Fibroblast of skin of right biceps (primary cell): ENCODE measurements around the gene FGD6.
A peak's percentile ranks its signal among the peaks of the same experiment; 100 is the strongest.
"Not testable (repeated sequence)": the region's sequence is repeated elsewhere in the genome, so short reads cannot be mapped to it uniquely, and the experiment has no call there.

Source experiments
- DNase-seq: peaks from one replicate; pipeline ENCODE4 v3.0.0-alpha.2; 2013

Gene FGD6

DNA sequence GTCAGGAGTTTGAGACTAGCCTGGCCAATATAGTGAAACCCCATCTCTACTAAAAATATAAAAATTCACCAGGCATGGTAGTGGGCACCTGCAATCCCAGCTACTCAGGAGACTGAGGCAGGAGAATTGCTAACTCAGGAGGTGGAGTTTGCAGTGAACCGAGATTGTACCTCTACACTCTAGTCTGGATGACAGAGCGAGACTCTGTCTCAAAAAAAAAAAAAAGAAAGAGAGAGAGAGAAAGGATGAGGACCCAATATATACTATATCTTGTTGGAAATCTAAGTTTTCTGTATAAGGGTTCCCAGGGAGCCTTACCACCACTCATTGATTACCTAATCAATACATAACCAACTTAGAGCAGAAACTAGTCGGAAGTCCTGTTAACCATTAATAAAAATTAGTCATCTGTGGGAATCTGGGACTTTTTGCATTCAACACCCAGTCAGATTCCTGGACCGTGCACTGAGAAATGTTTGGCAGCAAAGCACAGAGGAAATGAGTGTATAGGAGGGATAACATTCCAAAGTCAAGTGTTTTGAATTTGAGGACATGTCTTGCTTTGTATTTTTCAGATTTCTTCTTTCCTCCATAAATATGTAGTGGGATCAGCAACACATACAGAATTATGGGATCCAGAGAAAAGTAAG, 99.0 kb downstream of the FGD6 start:
- DNase-seq, result peak; percentile 93

DNA sequence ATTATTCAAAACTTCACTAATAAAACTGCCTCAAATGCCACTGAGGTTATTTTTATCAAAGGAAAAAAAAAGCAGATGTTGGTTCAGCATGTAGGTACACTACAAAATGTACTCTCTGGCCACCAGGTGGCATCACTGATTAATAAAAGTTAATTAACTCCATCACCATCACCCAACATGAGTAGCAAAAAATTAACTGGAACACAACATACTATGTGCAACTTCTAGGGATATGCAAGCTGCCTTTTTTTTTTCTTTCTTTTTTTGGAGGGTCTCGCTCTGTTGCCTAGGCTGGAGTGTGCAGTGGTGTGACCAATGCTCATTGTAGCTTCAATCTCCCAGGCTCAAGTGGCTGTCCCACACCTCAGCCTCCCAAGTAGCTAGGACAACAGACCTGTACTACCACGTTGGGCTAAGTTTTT, 100.1 kb downstream of the FGD6 start:
- DNase-seq, result peak; percentile 80

DNA sequence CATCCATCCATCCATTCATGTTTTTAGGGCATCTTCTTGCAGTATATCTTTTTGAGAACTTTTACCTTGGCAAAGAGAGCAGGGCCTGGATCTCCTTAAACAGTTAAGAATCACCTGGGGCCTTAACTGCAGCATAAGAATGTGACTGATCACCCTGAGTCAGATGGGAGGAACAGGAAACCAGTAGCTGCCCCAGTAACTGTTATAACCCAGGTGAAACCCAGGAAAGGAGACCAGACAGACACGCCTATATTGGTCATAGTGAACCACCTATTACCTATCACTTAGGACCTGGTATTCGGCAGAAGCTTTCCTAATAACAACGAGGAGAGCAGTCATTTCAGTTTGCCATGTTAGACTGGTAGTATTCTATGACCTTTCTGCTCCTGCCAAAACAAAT, 100.5 kb downstream of the FGD6 start:
- peak; percentile 1 for DNase-seq

DNA sequence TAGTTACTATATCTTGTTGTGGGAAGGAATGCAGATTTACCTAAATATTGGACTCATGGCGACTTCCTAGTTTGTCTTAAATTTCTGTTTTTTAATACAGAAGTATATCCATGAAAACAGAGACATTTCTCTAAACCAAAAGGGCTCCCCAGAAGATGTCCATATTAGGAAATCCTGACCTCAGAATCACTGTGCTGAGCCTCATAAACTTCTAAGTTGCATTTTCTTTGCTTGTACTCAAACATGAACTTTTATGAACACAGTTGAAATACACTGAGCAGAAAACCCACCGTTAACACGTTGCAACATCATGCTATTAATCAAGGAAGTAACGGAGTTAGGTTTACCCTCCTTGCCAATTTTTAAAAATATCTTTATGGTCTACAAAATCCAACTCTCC, 100.9 kb downstream of the FGD6 start:
- peak; percentile 3 for DNase-seq

DNA sequence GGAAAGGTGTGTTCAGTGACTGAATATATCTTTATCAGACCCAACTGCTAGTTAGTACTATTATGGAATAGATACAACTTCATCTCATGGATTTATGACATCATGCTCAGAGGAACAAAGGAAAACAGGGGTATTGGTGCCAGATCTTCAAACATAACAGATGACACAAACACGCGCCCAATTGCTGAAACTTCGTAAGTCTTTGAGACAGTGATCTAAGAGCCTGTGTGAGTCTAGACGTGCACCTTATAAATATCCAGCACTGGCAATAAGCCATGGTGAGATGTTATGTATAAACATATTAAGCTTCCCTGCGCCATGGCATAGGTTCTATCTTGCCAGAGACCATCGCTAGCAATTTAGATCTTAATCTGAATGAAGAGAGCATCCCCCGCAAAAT, 101.6 kb downstream of the FGD6 start:
- DNase-seq, result no peak

DNA sequence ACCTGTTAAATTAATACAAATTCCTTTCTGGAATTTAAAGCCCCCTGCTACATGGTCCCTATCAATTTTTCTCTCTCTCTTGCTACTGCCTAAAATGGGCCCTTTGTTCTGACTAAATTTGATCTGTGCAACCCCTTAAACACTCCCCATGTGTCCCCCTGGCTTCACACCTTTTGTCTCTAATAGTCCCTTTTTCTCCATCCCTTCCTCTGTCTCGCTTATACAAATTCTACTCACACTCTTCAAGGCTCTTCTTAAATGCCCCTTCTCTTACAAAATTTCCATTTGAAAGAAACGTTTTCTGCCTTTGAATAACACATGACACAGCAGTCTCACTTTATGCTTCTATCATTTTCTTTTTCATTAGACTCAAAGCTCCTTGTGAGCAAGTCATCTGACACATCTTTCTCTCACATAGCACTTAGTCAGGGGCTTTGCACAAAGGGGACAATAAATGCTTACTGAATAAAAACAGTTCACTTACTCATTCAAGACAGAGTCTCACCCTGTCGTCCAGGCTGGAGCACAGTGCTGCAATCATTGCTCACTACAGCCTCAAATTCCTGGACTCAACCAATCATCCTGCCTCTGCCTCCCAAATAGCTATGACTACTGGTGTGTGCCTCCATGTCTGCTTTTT, 102.4 kb downstream of the FGD6 start:
- peak; percentile 44 for DNase-seq

DNA sequence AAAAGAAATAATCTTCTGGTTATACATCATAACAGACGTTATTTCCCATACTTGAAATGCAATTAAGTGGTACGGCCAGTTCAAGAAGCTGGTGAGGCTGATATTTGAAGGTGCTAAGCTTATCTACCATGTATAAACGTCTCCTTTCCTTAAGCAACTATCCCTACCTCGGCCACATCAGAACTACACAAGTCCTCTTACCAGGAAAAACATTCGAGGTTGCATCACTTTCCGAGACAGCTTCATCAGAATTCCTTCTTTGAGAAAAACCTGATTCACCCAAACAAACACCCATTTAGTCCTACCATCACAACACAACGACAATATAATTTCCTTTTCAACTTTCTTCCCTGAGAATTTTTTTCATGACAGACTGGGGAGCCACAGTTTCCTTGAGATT, 109.9 kb downstream of the FGD6 start:
- DNase-seq, result no peak

DNA sequence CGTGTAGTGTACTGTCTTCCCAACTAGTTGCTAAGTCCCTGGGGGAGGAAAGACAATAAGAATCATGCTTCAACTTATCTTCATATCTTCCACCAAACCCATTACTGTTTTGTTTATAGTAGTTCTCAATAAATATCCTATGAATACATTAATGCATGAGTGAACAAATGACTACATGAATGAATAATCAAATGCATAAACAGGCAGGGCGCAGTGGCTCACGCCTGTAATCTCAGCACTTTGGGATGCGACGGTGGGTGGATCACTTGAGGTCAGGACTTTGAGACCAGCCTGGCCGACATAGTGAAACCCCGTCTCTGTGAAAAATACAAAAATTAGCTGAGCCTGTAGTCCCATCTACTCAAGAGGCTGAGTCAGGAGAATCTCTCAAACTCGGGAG, 111.7 kb downstream of the FGD6 start:
- DNase-seq, result no peak

DNA sequence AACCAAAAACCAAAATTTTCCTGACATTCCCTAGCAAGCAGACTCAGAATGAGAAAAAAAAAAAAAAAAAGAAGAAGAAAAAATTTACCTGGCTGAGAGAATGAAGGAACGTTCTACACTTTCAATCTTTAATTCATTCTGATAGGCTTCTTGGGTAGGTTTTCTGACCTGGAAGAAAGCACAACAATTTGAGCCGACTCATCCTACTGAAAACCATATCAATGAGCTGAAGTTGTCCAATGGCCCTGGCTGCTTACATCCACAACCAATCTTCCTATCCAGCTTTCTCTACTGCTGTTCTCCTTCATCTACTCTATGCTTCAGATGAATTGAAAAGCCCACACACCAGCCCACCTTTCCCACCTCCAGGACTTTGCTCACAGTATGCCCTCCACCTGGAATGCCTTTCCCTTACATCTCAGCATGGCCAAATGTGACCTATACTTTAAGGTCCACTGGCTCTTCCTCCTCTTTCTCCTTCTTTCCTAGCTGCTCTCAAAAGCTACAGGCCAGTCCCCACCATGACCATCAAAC, 112.3 kb downstream of the FGD6 start:
- no peak for DNase-seq

DNA sequence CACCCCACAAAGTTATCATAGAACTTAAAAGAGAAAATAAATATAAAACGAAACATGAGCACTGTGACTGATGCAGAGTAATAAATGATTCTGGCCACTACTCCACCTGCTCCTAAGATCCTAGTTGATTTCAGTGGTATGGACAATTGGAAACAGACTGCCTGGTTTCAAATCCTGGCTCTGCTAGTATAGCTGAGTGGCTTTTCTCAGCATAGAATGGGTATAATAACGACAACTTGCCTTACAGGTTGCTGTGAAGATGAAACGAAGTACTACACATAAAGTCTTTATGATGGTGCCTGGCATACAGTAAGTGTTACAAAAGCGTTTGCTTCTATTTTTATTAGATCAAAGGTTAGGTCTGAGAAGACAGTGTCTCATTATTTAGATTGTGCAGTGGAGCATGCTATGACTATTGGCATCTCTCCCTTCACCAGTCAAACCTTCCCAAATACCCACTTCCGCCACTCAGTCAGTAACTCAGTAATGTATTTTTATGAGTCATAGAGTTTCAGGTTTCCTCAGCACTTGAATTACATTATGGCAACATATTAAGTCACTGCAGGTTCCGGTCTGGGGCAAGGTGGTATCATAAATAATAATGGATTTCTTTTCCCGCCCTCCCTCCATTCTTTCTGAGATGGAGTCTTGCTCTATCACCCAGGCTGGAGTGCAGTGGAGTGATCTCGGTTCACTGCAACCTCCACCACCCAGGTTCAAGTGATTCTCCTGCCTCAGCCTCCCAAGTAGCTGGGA, 114.2 kb downstream of the FGD6 start:
- DNase-seq, result peak; percentile 82

DNA sequence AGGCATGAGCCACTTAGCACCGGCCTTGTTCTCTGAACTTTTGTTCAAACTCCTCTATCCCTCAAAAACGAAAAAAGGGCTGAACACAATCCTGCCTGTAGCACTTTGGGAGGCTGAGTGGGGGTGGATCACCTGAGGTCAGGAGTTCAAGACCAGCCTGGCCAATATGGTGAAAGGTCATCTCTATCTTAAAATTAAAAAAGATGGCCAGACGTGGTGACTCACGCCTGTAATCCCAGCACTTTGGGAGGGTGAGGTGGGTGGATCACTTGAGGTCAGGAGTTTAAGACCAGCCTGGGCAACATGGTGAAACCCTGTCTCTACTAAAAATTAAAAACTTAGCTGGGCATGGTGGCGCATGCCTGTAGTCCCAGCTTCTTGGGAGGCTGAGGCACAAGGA, 115.3 kb downstream of the FGD6 start:
- not testable (repeated sequence) for DNase-seq

DNA sequence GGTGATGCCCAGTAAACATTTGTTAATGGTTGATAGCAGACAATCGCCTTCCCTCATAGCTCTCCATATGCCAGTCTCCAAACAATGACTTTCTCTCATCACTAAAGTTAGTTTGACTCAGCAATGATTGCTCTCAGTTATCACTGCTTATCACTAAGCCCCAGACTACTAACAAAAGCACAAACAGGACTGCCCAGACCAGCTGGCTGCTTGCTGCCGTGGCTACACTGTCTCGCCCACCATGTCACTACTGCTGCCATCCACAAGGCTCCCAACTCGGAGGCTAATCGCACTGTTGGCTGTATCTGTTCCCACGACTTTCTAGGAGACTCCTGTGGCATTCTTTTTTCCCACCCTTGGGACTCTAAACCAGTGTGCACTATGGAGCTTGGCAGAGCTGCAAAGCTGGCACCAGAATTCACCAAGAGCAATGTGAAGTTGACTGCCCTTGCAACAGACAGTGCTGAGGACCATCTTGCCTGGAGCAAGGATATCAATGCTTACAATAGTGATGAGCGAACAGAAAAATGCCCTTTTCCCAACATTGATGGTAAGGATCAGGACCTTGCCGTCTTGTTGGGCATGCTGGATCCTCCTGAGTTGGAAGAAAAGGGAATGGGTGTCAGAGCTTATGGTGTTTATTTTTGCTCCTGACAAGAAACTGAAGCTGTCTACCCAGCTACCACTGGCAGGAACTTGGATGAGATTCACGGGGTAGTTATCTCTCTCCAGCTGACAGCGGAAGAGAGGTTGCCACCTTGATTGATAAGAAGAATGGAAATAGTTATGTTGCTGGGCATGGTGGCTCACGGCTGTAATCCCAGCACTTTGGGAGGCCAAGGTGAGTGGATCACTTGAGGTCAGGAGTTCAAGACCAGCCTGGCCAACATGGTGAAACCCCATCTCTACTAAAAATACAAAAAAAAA, 116.7 kb downstream of the FGD6 start:
- no peak for DNase-seq

DNA sequence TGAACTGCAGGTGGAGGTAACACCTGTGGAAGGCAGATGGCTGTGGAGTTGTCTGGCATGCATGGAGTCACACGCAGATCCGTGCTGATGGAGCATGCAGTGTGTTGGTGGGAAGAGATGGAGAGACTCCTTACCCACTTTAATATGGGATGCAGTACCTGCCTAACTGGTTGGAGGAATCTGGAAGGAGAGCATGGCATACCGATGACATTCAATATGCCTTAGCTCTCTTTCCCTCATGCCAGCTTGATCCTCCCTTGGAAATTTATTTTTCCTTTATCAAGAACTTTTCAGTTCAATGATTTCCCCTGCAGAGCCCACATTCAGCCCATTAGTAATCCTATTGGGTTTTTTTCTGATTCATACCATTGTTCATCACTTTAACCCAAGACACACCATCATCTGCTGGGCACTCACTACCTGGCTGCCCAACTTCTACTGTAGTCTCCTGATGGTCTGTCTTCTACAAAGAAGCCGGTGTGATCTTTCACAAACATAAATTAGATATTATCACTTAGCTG, 117.9 kb downstream of the FGD6 start:
- no peak for DNase-seq

DNA sequence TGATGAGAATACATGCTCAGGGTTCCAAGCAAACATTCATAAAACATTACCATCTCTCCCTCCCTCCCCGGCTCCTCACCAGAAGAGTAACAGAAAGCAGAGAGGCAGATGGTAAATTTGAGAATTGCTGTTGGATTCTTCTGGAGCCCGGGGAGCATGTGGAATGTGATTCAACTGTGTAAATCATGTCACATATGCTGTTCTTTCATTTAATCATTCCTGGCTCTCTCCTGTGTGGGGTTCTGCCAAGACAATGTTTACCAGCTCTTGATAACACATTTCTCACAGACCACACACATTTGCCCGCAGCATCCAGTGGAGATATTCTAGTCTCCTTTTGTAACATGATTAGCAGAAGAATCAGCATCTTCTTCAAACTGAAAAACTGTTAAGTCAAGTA, 120.4 kb downstream of the FGD6 start:
- DNase-seq, result peak; percentile 59

DNA sequence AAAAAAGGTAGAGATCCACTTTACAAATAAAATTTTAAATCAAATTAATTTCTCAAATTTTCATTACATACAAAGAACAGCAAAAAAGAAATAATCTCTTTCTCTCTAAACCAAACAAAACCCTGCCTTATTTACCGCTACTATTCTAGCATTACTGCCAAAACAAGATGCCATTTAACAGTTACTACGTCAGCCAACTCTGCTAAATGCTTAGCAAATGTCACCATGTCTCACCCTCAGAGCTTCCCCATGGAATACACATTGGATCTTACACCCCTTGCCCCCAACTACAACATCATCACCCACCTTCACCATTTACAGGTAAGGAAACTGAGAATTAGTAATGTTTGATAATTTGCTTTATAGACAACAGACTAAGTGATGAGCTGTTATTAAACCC, 120.9 kb downstream of the FGD6 start:
- no peak for DNase-seq

DNA sequence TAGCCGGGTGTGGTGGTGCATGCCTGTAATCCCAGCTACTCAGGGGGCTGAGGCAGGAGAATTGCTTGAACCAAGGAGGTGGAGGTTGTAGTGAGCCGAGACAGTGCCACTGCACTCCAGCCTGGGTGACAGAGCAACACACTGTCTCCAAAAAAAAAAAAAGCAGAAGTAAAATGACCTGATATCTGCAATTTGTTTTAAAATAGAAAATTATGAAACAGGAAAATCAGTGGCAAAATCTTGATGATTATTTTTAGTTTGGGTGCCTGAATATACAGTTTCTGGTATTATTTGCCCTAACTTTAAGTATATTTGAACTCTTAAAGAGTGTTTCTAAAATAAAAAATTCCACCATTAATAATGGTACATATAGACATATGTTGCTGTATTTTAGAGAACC, 121.4 kb downstream of the FGD6 start:
- DNase-seq, result not testable (repeated sequence)

DNA sequence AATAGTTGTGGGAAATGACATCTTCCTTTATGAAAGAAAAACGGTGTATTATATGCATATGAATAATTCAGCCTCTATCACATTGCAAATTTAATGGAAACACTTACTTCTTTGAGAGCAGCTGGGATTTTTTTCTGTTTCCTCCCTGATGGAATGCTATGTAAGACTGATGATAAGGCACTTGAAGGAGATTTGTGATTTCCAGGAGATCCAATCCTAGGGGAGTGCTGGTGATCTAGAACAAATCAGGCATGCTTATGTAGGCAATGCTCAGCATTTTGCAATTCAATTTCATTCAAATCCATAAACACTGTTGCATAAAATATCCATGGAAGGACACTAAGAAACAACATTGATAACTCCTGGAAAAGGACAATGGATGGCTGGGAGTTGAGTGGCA, 127.8 kb downstream of the FGD6 start:
- DNase-seq, result no peak

DNA sequence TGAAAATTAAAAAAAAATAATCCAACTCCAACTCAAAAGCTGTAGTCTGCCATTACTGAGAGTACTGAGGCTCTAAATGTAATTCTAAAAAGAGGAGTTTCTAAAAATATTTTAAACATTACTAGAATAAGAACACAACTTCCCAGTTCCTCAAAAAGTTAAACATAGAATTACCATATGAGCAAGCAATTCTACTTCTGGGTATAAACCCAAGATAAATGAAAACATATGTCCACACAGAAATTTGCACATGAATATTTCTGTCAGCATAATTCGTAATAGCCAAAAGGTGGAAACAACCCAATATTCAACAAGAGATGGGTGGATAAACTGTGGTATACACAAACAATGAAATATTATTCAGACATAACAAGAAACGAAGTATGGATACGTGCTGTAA, 128.9 kb downstream of the FGD6 start:
- peak; percentile 4 for DNase-seq

DNA sequence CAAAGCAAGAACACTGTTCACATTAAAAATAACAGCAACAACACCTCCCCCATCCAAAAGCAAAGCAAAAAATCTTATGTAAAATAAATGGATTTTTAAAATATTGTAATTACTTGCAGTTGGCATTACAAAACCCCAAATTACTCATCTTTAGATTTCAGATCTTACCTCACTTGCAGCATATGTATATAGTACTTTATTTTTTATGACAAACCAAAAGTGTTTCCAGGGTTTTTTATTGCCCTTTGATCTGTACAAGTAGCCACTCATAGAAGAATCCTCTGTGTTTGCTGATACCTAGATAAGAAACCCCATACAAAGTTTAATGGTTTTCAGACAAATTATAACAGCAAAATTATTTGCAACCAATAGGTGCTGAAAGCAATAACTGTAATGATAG, 131.7 kb downstream of the FGD6 start:
- DNase-seq, result no peak

DNA sequence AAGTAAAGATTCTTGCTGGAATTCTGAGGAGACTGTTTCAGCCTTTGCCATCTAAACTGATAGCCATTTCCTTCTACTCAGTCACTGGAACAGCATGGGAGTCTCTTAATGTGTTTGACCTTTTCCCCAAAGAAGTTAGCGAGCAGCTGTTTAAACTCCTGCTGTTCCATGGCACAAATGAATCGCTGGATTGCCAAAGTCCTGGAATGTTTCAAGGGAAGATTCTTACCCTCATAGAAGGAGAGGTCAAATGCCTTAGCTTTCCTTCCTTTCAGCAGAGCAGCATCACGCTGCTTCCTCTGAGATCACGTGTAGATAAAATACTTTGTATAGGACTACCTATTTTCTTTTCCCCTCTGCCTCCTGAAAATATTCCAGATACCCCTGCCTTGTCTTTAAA, 133.3 kb downstream of the FGD6 start:
- peak; percentile 49 for DNase-seq

DNA sequence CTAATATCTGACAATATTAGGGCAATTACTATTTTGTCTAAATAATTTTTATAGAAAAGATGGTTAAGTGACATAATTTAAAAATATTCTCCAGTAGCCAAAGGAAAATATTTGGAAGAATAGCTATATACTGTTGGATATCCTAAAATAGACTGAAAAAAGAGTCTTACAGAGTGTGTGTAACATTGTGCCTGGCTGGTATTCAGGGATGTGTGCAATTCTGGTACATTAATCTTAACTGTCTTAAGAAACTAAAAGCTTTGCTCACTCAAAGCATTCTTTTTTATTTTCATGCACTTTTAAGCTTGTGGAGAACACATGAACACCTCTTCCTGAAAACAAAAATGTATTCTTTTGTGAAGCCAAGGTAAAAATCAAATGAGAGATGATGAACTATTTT, 133.8 kb downstream of the FGD6 start:
- no peak for DNase-seq

DNA sequence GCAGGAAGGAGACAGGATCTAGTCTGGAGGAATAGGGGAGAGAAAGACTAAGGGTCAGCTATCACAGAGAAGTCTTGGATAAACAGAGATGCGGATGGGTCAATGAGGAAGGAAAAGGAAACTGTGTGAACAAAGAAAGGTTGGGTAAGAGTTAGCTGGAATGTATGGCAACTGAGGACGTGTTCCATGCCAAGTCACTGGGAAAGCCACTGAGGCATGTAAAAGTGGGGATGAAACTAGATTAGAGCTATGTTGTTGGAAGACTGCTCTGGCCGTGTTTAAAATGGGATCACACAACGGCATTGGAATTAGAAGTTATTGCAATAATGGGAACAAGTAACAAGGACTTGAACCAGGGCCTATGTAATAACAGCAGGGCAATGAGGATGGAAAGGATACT, 139.9 kb downstream of the FGD6 start:
- DNase-seq, result no peak

DNA sequence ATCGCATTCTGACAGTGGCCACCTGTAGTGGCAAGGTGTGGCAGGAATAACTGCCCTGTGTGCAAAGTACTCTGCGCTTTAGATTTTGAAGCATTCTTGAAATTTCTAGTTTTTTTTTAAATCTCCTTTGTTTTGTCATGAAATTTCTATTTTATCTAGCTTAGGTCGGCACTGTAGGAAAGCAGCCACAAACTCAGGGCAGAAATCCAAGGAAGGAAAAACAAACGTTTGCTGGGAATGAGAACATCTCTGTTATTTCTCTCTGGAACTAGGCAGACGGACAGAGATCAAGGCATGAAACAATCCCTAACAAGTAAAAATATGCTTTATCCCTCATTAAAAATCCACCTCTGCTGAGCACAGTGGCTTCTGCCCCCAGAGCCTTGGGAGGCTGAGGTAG, 142.5 kb downstream of the FGD6 start:
- no peak for DNase-seq
